GM12878 (cell line): ENCODE data around the gene ANKRD23. TPM values are rescaled to one million over a fixed set of nuclear protein-coding genes. Genes with fewer than 3 reads are reported as not detected.

Experiments
- ELK1 ChIP-seq: IDR thresholded peaks from 2 replicates; pipeline ENCODE4 v1.6.1; 2012; ENCODE audit warnings: low read depth, low read length, improper control_type of control experiment
- FOS ChIP-seq: IDR thresholded peaks from 3 replicates; pipeline ENCODE4 v1.6.1; 2011; ENCODE audit warnings: borderline replicate concordance; ENCODE audit not compliant: insufficient read length; ENCODE audit errors: extremely low read depth
- GATAD2B ChIP-seq: fragments of 450-650 bp; conservative IDR thresholded peaks from 2 replicates; pipeline ENCODE4 v1.6.1; 2017; ENCODE audit warnings: low read depth, mild to moderate bottlenecking, moderate library complexity
- MYC ChIP-seq: IDR thresholded peaks from 2 replicates; pipeline ENCODE4 v1.6.1; 2011; ENCODE audit warnings: mild to moderate bottlenecking, low read length, moderate library complexity, inconsistent platforms; ENCODE audit not compliant: insufficient read depth, insufficient replicate concordance, insufficient read length, severe bottlenecking
- RAD21 ChIP-seq: IDR thresholded peaks from 2 replicates; pipeline ENCODE4 v1.6.1; 2011; ENCODE audit warnings: mild to moderate bottlenecking, low read depth, low read length, moderate library complexity; ENCODE audit not compliant: insufficient read depth
- TCF7 ChIP-seq: IDR thresholded peaks from 2 replicates; pipeline ENCODE4 v1.6.1; 2014; ENCODE audit warnings: antibody characterized with exemption, borderline replicate concordance
- ZBED1 ChIP-seq: IDR thresholded peaks from 2 replicates; pipeline ENCODE4 v1.6.1; 2016; ENCODE audit warnings: borderline replicate concordance
- polyA plus RNA-seq, 11 experiments: library from polyadenylated mRNA; depleted of rRNA in 4 of 11; unstranded in 6 of 11; stranded (reverse) in 5 of 11; fragments of >200 nt; fragmentation: Nextera tagmentation in 4 of 11; fragmentation: Illumina TruSeq in 1 of 11; extraction: Ambion mirVana in 4 of 11; extraction: Trizol in 1 of 11; gene quantifications; 1 replicate in 1 of 11; 2 replicates in 10 of 11; pipeline versions ENCODE4 v1.2.1 to v1.2.3, GENCODE V29; 2011 to 2016; ENCODE audit warnings: inconsistent platforms in 2 of 11, missing spikeins in 2 of 11, low read depth in 1 of 11
- total RNA-seq, 4 experiments: library from RNA; depleted of rRNA in 3 of 4; stranded (reverse); fragments of >200 nt in 3 of 4; fragmentation: Illumina TruSeq in 1 of 4; extraction: Trizol in 1 of 4; gene quantifications; 2 replicates each; pipeline versions ENCODE4 v1.2.1 to v1.2.3, GENCODE V29; 2013 to 2021
- TF ChIP-seq, protein P1 (sequence below): IDR thresholded peaks from 2 replicates; pipeline ENCODE4 v1.6.1; 2011; ENCODE audit warnings: borderline replicate concordance, low read depth, mild to moderate bottlenecking, moderate library complexity, low read length; ENCODE audit not compliant: insufficient read depth, poor library complexity, severe bottlenecking

The ANKRD23 gene
- total and polyA plus RNA-seq, 10 of the 15 experiments (the other 5 are each of a cell fraction or from before 2014, with no cell fraction given): 0.34 to 5.3 (median 2.7) TPM

- TF ChIP-seq, protein P1, sequence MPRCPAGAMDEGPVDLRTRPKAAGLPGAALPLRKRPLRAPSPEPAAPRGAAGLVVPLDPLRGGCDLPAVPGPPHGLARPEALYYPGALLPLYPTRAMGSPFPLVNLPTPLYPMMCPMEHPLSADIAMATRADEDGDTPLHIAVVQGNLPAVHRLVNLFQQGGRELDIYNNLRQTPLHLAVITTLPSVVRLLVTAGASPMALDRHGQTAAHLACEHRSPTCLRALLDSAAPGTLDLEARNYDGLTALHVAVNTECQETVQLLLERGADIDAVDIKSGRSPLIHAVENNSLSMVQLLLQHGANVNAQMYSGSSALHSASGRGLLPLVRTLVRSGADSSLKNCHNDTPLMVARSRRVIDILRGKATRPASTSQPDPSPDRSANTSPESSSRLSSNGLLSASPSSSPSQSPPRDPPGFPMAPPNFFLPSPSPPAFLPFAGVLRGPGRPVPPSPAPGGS: no peak
- TF ChIP-seq FOS: no peak
- no peak for TF ChIP-seq ZBED1
- no peak for TF ChIP-seq GATAD2B
- no peak for TF ChIP-seq ELK1
- TF ChIP-seq TCF7: no peak
- no peak for TF ChIP-seq MYC
- no peak for TF ChIP-seq RAD21
These were observed 22.6 kb downstream of the ANKRD23 start (continued) for GRCh38 chr2:96821113-96821675.
